MG63 (cell line): Measurements from ENCODE around the gene OST4. TPM values are rescaled to one million over a fixed set of nuclear protein-coding genes. Genes with fewer than 3 reads are reported as not detected.
A peak's percentile ranks its signal among the peaks of the same experiment; 100 is the strongest.

Experiments used
- DNase-seq: peaks from one replicate; pipeline ENCODE4 v3.0.0-alpha.2; 2020
- H3K27me3 ChIP-seq: fragments of 250-450 bp; sonication (Bioruptor Pico); 2 replicates; pipeline ENCODE4 v1.5.1; 2020; ENCODE audit warnings: mild to moderate bottlenecking, moderate library complexity
- H3K36me3 ChIP-seq: fragments of 250-450 bp; sonication (Bioruptor Pico); 2 replicates; pipeline ENCODE4 v1.5.1; 2020; ENCODE audit warnings: mild to moderate bottlenecking, moderate library complexity
- H3K4me3 ChIP-seq: fragments of 250-450 bp; sonication (Bioruptor Pico); 2 replicates; pipeline ENCODE4 v1.5.1; 2020; ENCODE audit warnings: mild to moderate bottlenecking, moderate library complexity
- H3K9me3 ChIP-seq: fragments of 250-450 bp; sonication (Bioruptor Pico); 2 replicates; pipeline ENCODE4 v1.5.1; 2020; ENCODE audit warnings: mild to moderate bottlenecking, moderate library complexity
- total RNA-seq: library from RNA; depleted of rRNA; stranded (reverse); fragments of >200 nt; shearing (Covaris generic); gene quantifications from 2 replicates; pipeline ENCODE4 v1.2.3, GENCODE V29; 2014; ENCODE audit warnings: low replicate concordance; rRNA removed

OST4 gene
- total RNA-seq, 1 experiment from 2014 or later = 260 TPM

- H3K4me3 ChIP-seq = no peak overlapping the region
- no peak for DNase-seq
- no peaks in the 10 kb centered on the region for H3K27me3 ChIP-seq
- H3K9me3 ChIP-seq = no peaks in the 10 kb centered on the region
- peaks cover 23% of the 10 kb centered on the region for H3K36me3 ChIP-seq
These were observed 45.3 kb downstream of the OST4 start for GRCh38 chr2:27025861-27026851.

GRCh38 chr2:27025281-27025800 is 46.1 kb downstream of the OST4 start:
- Histone ChIP-seq H3K4me3 (no peak overlapping the region), H3K27me3 (no peaks in the 10 kb centered on the region), H3K36me3 (peaks cover 23% of the 10 kb centered on the region), H3K9me3 (no peaks in the 10 kb centered on the region)
- DNase-seq = no peak

GRCh38 chr2:27024812-27025211 is 46.6 kb downstream of the OST4 start:
- H3K36me3 ChIP-seq = peaks cover 21% of the 10 kb centered on the region
- H3K27me3 ChIP-seq = no peaks in the 10 kb centered on the region
- no peaks in the 10 kb centered on the region for H3K9me3 ChIP-seq
- DNase-seq = no peak
- no peak overlapping the region for H3K4me3 ChIP-seq

GRCh38 chr2:27024188-27024587 is 47.3 kb downstream of the OST4 start:
- Histone ChIP-seq H3K27me3 (no peaks in the 10 kb centered on the region), H3K4me3 (no peak overlapping the region), H3K9me3 (no peaks in the 10 kb centered on the region), H3K36me3 (peaks cover 20% of the 10 kb centered on the region)
- no peak for DNase-seq

- peaks cover 17% of the 10 kb centered on the region for H3K36me3 ChIP-seq
- no peaks in the 10 kb centered on the region for H3K27me3 ChIP-seq
- no peaks in the 10 kb centered on the region for H3K9me3 ChIP-seq
- H3K4me3 ChIP-seq = no peak overlapping the region
- no peak for DNase-seq
These were observed 47.7 kb downstream of the OST4 start for GRCh38 chr2:27023740-27024139.

GRCh38 chr2:27021253-27022049 is 50.0 kb downstream of the OST4 start:
- H3K36me3 ChIP-seq = peaks cover 17% of the 10 kb centered on the region
- H3K4me3 ChIP-seq = no peak overlapping the region
- H3K27me3 ChIP-seq = no peaks in the 10 kb centered on the region
- no peaks in the 10 kb centered on the region for H3K9me3 ChIP-seq
- peak; percentile 12 for DNase-seq

Other genes starting within 250 kb of the OST4 start
- not detected in 2 replicates for gene DPYSL5, start 223.5 kb downstream of the OST4 start, total RNA-seq
- 4.8 and 7.9 TPM in 2 replicates for gene MAPRE3, start 101.0 kb downstream of the OST4 start, total RNA-seq
- 35.7 and 47.2 TPM in 2 replicates for gene TMEM214, start 38.7 kb downstream of the OST4 start, total RNA-seq
- gene AGBL5, start 20.0 kb downstream of the OST4 start, total RNA-seq = 19.0 and 26.0 TPM in 2 replicates
- gene EMILIN1, start 7.0 kb upstream of the OST4 start, total RNA-seq = 91.6 and 144 TPM in 2 replicates
- 1.8 and 5.0 TPM in 2 replicates for gene KHK, start 15.1 kb upstream of the OST4 start, total RNA-seq
- 21.6 and 29.1 TPM in 2 replicates for gene CGREF1, start 47.5 kb upstream of the OST4 start, total RNA-seq
- not detected in 2 replicates for gene ABHD1, start 52.2 kb upstream of the OST4 start, total RNA-seq
- 60.5 and 84.3 TPM in 2 replicates for gene PREB, start 63.0 kb upstream of the OST4 start, total RNA-seq
- not detected in 2 replicates for gene PRR30, start 67.8 kb upstream of the OST4 start, total RNA-seq
- gene TCF23, start 77.3 kb upstream of the OST4 start, total RNA-seq = not detected in 2 replicates
- gene ATRAID, start 140.4 kb upstream of the OST4 start, total RNA-seq = 186 and 199 TPM in 2 replicates
- 6.2 and 15.1 TPM in 2 replicates for gene SLC5A6, start 140.6 kb upstream of the OST4 start, total RNA-seq
- 18.7 and 38.9 TPM in 2 replicates for gene CAD, start 145.7 kb upstream of the OST4 start, total RNA-seq
- gene SLC30A3, start 191.4 kb upstream of the OST4 start, total RNA-seq = not detected in 2 replicates
- gene DNAJC5G, start 203.8 kb upstream of the OST4 start, total RNA-seq = not detected in 2 replicates
- 2.1 TPM in 1 of 2 replicates, not detected in the other for gene TRIM54, start 210.8 kb upstream of the OST4 start, total RNA-seq
- 1.3 TPM in 1 of 2 replicates, not detected in the other for gene UCN, start 236.8 kb upstream of the OST4 start, total RNA-seq